Activated CD4-positive, alpha-beta T cell treated with anti-CD3 and anti-CD28 coated beads, Interleukin-2, amount 10 ng/mL, durations not matched to agents 7 days and 5 days (primary cell): ENCODE data around the gene GK2. TPM values are rescaled to one million over a fixed set of nuclear protein-coding genes. Genes with fewer than 3 reads are reported as not detected.

ENCODE experiments used
- CTCF ChIA-PET: fragments of 350-600 bp; sonication (Branson Sonifier 250); formaldehyde crosslinking; loops from one replicate; lab custom pipeline; 2021; ENCODE audit warnings: antibody characterized with exemption; lab: Charles Lee
- POLR2A ChIA-PET: fragments of 350-600 bp; sonication (Branson Sonifier 250); formaldehyde crosslinking; loops from one replicate; lab custom pipeline; 2021; ENCODE audit warnings: antibody characterized with exemption; lab: Charles Lee
- DNase-seq: peaks from one replicate; pipeline ENCODE4 v3.0.0-alpha.2; 2020
- H3K27ac Mint-ChIP-seq: one replicate; pipeline ENCODE4 v1.8.0; 2021; ENCODE audit warnings: mild to moderate bottlenecking, moderate library complexity, mixed read lengths
- H3K27me3 Mint-ChIP-seq: one replicate; pipeline ENCODE4 v1.8.0; 2021; ENCODE audit warnings: mixed read lengths
- H3K36me3 Mint-ChIP-seq: one replicate; pipeline ENCODE4 v1.8.0; 2021; ENCODE audit warnings: low read depth, mixed read lengths
- H3K4me1 Mint-ChIP-seq: one replicate; pipeline ENCODE4 v1.8.0; 2021; ENCODE audit warnings: mixed read lengths
- H3K4me3 Mint-ChIP-seq: one replicate; pipeline ENCODE4 v1.8.0; 2021; ENCODE audit warnings: mild to moderate bottlenecking, moderate library complexity, mixed read lengths
- H3K9me3 Mint-ChIP-seq: one replicate; pipeline ENCODE4 v1.8.0; 2021; ENCODE audit warnings: mixed read lengths
- total RNA-seq, 2 experiments: library from RNA; stranded (reverse); gene quantifications; one replicate each; pipeline ENCODE4 v1.2.3, GENCODE V29; 2021

Gene GK2
- total RNA-seq, 2 experiments from 2014 or later: not detected

DNA sequence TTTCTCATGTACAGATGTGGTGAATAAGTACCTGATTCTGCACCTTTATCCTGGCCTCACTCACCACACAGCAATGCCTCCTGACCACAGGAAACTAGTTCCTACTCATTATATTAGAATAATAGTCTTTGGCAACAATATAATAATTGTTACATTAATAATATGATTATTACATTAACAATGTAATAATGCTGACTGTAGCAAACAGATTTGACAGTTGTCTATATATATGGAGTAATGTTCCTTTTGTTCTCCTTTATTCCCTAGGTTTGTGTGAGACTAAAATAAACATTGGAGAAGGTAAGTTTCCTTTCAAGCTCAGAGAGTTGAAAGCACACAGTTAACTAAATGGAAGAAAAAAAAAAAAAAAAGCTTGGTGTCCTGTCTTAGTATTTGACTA, 41.6 kb downstream of the GK2 start:
- no peaks in the 10 kb centered on the region for H3K27me3 Mint-ChIP-seq
- ChIA-PET POLR2A (interaction anchor here (0.6 kb wide), 1 partner anchor 252 kb away, joined by 4 read pairs; no protein-coding TSS in a partner anchor), CTCF (interaction anchor here (1.0 kb wide), 1 partner anchor 19 kb away, joined by 3 read pairs; no protein-coding TSS in a partner anchor)
- H3K27ac Mint-ChIP-seq: no peak overlapping the region
- DNase-seq: no peak
- H3K4me3 Mint-ChIP-seq: no peak overlapping the region
- H3K36me3 Mint-ChIP-seq: no peaks in the 10 kb centered on the region
- H3K9me3 Mint-ChIP-seq: no peaks in the 10 kb centered on the region
- no peaks in the 10 kb centered on the region for H3K4me1 Mint-ChIP-seq

DNA sequence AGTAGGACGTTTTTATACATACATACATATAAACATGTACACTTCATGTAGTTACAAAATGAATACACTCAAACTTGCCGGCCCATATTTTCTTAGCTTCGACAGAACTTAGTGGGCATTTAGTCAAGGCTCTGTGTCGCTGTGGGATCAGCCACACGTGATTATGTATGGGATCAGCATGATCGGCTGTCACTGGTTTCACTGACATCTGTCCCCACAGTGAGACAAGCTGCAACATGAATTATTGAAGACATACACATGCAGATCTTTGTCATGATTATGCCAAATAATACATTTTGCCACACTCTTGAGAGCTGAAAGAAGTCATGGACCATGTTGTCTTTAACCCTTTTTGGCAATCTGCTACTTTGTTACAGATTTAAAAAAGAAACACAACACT, 44.0 kb downstream of the GK2 start:
- no peak overlapping the region for H3K27ac Mint-ChIP-seq
- H3K4me3 Mint-ChIP-seq: no peak overlapping the region
- no peaks in the 10 kb centered on the region for H3K36me3 Mint-ChIP-seq
- H3K9me3 Mint-ChIP-seq: no peaks in the 10 kb centered on the region
- no peaks in the 10 kb centered on the region for H3K27me3 Mint-ChIP-seq
- no peaks in the 10 kb centered on the region for H3K4me1 Mint-ChIP-seq
- no peak for DNase-seq
- ChIA-PET POLR2A (no interaction called here), CTCF (interaction anchor here (0.7 kb wide), 1 partner anchor 8 kb away, joined by 3 read pairs; no protein-coding TSS in a partner anchor)

DNA sequence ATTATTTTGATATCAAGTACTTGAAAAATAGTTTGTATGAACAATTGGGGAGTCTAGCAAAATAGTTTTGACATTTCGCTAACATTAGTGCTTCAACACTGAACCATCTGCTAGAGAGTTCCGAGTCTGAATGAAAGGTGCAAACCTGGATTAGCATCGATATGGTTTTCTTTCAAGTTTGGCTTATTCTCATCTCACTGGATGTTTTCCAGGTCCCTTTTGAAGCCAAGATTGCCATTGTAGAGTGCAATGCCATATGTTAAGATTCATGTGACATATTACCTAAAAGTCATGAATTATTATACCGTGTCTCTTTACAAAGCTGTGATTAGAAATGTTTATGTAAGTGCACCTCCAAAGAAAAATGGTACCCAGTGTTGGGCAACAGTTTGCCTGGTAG, 45.4 kb downstream of the GK2 start:
- no peaks in the 10 kb centered on the region for H3K27me3 Mint-ChIP-seq
- ChIA-PET POLR2A (no interaction called here), CTCF (no interaction called here)

DNA sequence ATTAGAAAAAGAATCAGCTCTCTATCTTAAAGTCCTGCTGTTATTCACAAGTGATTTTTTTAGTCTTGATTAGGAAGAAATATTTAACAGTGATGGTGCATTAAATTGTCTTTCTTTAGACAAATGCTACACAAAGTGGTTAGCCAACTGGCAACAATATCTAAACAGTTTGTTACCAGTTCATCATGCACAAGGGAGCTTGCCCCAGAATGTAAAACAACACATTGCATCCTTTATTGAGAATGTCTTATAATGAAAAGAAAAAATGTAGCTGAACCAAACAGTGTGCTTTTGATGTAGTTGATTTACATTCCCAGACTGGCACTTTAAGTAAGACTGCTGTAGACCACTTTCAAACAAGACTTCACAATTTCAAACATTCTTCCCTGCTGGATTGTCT, 48.0 kb downstream of the GK2 start:
- CTCF ChIA-PET: no interaction called here
- H3K9me3 Mint-ChIP-seq: no peaks in the 10 kb centered on the region
- H3K4me1 Mint-ChIP-seq: no peaks in the 10 kb centered on the region
- no peak for DNase-seq
- no peaks in the 10 kb centered on the region for H3K27me3 Mint-ChIP-seq
- no peaks in the 10 kb centered on the region for H3K36me3 Mint-ChIP-seq
- no peak overlapping the region for H3K27ac Mint-ChIP-seq
- POLR2A ChIA-PET: no interaction called here
- no peak overlapping the region for H3K4me3 Mint-ChIP-seq

More for the DNA sequence above, 45.4 kb downstream of the GK2 start:
- H3K9me3 Mint-ChIP-seq: no peaks in the 10 kb centered on the region
- no peak overlapping the region for H3K4me3 Mint-ChIP-seq
- no peaks in the 10 kb centered on the region for H3K4me1 Mint-ChIP-seq
- no peak for DNase-seq
- H3K27ac Mint-ChIP-seq: no peak overlapping the region
- no peaks in the 10 kb centered on the region for H3K36me3 Mint-ChIP-seq

DNA sequence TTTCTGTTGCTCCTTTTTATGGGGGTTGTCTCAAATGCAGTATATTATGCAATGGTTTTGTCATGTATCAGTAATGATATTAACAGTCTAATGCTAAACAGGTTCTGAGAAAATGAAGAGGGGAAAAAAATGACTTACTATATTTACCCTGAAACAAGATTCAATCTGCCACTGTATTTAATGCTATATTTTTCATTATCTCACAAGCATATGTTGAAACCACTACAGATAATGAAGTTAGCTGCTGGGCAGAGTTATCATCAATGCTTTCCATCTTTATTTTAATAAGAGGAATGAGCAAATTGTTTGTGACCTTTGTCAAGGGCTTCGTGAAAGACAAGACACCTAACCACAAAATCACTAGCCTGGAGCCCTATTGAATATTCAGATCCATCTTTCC, 49.6 kb downstream of the GK2 start:
- Mint-ChIP-seq H3K36me3 (no peaks in the 10 kb centered on the region), H3K27ac (no peak overlapping the region), H3K9me3 (no peaks in the 10 kb centered on the region), H3K4me3 (no peak overlapping the region), H3K4me1 (no peaks in the 10 kb centered on the region), H3K27me3 (no peaks in the 10 kb centered on the region)
- no peak for DNase-seq
- POLR2A ChIA-PET: no interaction called here
- CTCF ChIA-PET: no interaction called here

DNA sequence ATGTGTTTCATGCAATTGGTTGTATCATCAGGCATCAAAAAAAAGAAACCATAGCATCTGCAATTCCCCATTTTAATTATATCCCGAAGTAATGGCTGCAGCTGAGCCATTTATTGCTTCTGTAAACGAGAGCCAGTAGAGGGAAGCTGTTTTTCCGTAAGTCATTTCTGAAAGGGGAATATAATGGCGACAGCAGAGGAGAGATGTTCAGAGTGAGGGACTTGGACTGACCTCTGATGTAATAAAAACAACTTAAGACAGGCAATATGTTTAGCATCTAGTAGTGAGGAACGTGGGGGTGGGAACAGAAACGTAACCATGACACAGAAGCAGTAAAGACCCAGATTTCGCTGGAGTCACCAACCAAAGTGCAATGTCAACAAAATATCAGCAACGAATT, 50.7 kb downstream of the GK2 start:
- H3K27me3 Mint-ChIP-seq: no peaks in the 10 kb centered on the region
- no peak overlapping the region for H3K4me3 Mint-ChIP-seq
- POLR2A ChIA-PET: no interaction called here

More for the DNA sequence above, 50.7 kb downstream of the GK2 start:
- no peak overlapping the region for H3K27ac Mint-ChIP-seq
- no peaks in the 10 kb centered on the region for H3K9me3 Mint-ChIP-seq
- no peaks in the 10 kb centered on the region for H3K4me1 Mint-ChIP-seq
- CTCF ChIA-PET: interaction anchor here (0.7 kb wide), 1 partner anchor 11 kb away, joined by 3 read pairs; no protein-coding TSS in a partner anchor
- DNase-seq: no peak
- H3K36me3 Mint-ChIP-seq: no peaks in the 10 kb centered on the region

Other genes with a start within 250 kb of the GK2 start
- not detected for gene NAA11, start 82.2 kb downstream of the GK2 start, total RNA-seq